Right hindlimb (tissue), 1 donor: ENCODE measurements around the gene KIF21A.

Experiments
- DNase-seq: peaks from one replicate; pipeline ENCODE4 v3.0.0-alpha.2; 2018

Gene KIF21A

DNA sequence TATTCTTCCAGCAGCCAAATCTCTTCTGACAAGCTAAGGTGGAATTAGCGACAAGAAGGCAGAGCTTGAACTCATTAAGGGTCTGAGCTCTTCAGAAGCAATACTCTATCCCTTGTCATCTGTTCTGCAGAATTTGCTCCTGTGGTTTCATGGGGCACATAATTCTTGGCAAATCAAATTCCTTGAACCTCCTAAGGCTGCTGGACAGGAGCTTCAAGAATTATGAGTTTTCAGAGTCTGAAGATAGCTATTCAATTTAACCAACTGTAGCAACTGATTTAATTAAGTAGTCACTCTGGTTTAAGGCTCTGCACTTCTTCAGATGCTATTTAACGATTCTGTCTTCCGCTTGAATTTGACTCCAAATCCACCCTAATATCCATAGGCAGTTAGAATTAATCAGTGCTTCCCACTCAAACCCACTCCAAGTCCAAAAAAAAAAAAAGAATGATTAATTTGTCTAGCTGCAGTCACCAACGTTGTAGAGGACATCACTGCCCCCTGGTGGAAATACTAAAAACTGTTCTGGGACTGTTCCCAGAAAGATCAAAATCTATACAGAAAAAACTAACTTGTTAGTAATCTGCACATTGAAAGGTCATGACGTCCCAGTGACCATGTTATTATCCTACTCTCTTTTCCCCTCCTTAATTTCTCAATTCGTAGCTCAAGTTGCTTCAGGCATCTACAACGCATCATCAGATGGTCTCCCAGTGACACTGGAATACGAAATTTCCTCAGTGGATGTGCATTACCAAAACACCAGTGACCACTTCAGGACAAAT, 169.9 kb downstream of the KIF21A start:
- DNase-seq, result peak; percentile 24

DNA sequence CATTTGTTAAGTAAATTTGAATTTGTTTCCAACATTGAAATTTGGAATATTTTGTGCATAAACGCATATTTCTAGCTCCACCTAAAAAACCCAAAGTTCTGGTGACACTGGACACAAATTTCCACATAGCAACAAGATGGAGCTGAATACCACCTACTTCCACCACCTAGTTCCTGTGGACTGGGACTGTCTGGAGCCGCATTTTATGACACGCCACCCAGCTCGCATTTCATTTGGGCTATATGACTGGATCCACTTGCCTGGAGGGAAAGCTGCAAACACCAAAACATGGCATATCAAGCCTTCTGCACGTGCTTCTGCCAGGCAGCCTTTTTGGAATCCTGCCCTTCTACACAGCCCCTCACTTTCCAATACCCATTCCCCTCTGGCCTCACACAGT, 173.4 kb downstream of the KIF21A start:
- DNase-seq, result no peak

DNA sequence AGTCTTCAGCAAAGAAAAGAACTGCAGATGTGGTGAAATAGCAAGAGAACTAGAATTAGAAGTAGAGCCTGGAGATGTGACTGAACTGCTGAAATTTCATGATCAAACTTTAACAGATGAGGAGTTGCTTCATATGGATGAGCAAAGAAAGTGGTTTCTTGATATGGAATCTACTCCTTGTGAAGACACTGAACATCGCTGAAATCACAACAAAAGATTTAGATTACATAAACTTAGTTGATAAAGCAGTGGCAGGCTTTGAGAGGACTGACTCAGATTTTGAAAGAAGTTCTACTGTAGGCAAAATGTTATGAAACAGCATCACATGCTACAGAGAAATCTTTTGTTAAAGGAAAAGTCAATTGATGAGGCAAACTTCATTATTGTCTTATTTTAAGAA, 175.0 kb downstream of the KIF21A start:
- no peak for DNase-seq

DNA sequence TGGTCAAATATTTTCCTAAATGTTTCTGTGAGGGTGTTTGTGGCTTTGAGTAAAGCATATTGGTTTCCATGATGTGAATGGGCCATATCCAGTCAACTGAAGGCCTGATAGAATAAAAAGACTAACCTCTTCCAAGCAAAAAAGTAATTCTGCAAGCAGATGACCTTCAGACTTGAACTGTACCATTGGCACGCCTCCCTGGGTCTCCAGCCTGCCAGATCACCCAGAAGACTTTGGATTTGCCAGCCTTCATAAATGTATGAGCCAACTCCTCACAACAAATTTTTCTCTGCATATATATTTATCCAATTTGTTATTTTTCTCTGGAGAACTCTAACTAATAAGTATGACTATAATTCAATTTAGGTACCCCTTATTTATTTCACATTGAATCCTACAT, 190.3 kb downstream of the KIF21A start:
- DNase-seq, result no peak
